GM19351 (cell line): ENCODE data around the gene CDC42EP2.
"Not testable (repeated sequence)": the region's sequence is repeated elsewhere in the genome, so short reads cannot be mapped to it uniquely, and the experiment has no call there.

Experiments
- ATAC-seq: cut with Tn5 transposase; IDR thresholded peaks from one replicate; pipeline ENCODE4 v1.9.1; 2021; ENCODE audit warnings: mild to moderate bottlenecking, moderate library complexity; ENCODE audit not compliant: unreplicated experiment

Gene CDC42EP2

GRCh38 chr11:65317025-65317786, 2.5 kb downstream of the CDC42EP2 start:
- ATAC-seq, result no peak

GRCh38 chr11:65320386-65321075, 5.9 kb downstream of the CDC42EP2 start:
- ATAC-seq, result no peak

- no peak for ATAC-seq
Observed at GRCh38 chr11:65321076-65321475, 6.4 kb downstream of the CDC42EP2 start.

DNA sequence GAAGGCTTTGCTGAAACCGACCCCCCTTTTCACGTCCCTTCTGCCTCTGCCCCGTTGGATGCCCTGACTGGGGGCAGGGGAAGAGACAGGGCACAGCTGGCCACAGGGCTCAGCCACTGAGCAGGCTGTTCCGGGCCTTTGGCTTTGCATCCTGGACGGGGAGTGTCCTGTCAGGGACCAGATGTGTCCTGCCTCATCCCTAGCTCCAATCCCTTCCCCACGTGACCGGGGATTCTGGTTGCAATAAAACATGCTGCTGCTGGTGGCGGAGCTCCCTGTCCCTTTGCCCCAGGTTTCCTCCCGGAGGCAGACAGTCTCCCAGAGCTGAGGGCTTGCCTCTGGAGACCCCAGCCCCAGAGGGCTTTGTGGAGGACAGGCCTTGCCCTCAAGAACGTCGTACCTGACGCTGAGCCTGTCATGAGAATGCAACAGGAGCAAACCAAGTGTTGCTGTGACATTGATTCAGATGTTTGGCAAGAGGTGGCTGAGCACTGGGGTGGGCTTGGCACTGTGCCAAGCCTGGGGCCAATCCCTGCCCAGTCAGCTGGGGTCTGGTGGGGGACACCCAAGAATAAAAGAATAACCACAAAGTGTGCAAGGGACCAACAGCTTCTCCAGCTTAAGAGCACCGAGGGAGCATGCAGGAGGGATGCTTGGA, 7.3 kb downstream of the CDC42EP2 start:
- ATAC-seq, result no peak

- no peak for ATAC-seq
Observed at GRCh38 chr11:65323813-65324212, 9.1 kb downstream of the CDC42EP2 start.

- ATAC-seq, result no peak
Observed at GRCh38 chr11:65325435-65325834, 10.8 kb downstream of the CDC42EP2 start.

GRCh38 chr11:65327021-65327420, 12.4 kb downstream of the CDC42EP2 start:
- ATAC-seq, result no peak

- no peak for ATAC-seq
Observed at GRCh38 chr11:65329478-65329877, 14.8 kb downstream of the CDC42EP2 start.

DNA sequence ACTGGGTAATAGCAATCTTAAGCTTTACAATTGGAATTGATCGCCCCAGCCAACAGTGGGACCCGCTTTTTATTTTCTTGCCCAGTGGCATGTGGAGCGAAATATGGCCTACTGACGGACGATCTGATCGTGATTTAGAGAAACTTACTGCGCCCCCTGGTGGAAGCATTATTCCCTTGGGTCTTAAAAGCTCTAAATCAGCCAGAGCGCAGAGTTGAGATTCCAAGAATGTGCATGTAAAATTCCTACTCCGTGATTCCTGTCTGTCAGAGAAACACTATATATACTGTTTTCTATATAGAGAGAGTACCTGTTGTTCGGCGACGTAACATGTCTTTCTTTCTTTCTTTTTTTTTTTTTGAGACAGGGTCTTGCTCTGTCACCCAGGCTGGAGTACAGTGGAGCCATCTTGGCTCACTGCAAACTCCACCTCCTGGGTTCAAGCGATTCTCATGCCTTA, 15.3 kb downstream of the CDC42EP2 start:
- no peak for ATAC-seq

DNA sequence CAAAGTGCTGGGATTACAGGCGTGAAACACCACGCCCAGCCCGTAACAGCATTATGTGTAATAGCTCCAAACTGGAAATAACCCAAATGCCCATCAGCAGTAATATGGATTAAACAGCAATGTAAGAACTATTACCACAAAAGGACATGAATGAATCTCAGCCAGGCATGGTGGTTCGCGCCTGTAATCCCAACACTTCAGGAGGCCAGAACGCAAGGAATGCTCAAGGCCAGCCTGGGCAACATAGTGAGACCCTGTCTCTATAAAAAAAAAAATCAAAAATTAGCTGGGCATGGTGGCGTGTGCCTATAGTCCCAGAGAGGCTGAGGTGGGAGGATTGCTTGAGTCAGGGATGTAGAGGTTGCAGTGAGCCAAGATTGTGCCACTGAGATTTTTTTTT, 15.9 kb downstream of the CDC42EP2 start:
- no peak for ATAC-seq

DNA sequence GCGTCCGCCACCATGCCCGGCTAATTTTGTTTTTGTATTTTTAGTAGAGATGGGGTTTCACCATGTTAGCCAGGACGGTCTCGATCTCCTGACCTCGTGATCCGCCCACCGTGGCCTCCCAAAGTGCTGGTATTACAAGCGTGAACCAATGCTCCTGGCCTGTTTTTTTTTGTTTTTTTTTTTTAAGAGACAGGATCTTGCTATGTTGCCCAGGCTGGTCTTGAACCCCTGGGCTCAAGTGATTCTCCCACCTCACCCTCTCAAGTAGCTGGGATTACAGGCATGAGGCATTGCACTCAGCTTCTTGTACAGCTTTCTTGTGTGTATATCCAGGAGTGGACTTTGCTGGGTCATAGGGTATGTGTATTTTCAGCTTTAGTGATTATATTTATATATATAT, 17.9 kb downstream of the CDC42EP2 start:
- not testable (repeated sequence) for ATAC-seq

GRCh38 chr11:65334696-65335295, 20.1 kb downstream of the CDC42EP2 start:
- no peak for ATAC-seq

GRCh38 chr11:65338676-65339075, 24.0 kb downstream of the CDC42EP2 start:
- no peak for ATAC-seq

DNA sequence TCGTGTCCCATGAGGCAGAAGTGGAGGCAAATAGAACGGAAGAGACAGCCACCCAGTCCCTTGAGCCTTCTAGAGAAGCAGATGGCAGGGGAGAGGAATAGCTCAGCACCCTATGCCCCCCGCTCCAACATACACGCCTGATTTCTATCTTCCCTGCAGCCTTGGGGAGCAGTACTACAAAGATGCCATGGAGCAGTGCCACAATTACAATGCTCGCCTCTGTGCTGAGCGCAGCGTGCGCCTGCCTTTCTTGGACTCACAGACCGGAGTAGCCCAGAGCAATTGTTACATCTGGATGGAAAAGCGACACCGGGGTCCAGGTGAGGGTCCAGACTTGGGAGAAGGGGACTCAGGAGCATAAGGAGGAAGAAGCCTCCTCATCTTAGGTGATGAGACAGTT, 25.6 kb downstream of the CDC42EP2 start:
- ATAC-seq, result no peak

GRCh38 chr11:65341856-65342255, 27.2 kb downstream of the CDC42EP2 start:
- no peak for ATAC-seq

- no peak for ATAC-seq
Observed at GRCh38 chr11:65351511-65351910, 36.8 kb downstream of the CDC42EP2 start.

DNA sequence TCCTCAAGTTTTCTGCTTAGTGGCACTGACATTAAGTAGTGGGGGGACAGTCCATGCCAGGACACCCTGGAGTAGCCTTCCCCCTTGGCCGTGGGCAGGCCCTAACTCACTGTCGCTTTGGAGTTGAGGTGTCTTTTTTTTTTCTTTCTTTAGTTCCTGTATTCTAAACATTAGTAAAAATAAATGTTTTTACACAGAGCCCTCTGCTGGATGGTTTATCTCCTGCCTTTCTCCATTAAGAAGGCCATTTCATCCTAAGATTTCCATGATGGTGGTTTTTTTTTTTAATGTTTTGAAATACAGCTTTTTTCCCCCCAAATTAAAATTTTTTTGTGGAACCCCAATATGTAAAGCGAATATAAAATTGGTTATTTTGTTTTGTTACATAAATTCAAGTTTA, 38.1 kb downstream of the CDC42EP2 start:
- no peak for ATAC-seq

DNA sequence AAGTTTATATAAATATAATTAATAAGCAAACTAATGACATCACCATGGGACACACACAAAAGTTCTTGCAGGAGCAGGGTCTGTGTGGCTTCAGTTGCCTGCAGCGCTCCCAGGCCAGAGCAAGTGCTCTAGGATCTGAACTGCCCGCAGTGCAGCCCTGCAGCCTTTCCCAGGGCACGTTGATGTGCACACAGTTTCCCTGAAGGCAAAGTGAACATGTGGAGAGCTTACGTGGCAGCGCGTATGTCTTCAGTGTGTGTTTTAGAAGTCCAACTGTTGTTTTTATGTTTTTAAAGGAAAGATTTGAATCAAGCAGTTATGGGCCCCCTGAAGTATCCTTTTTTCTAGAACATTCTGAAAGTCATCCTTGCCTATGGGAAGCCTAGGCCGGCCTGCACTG, 38.7 kb downstream of the CDC42EP2 start:
- no peak for ATAC-seq

GRCh38 chr11:65353900-65354264, 39.2 kb downstream of the CDC42EP2 start:
- no peak for ATAC-seq

DNA sequence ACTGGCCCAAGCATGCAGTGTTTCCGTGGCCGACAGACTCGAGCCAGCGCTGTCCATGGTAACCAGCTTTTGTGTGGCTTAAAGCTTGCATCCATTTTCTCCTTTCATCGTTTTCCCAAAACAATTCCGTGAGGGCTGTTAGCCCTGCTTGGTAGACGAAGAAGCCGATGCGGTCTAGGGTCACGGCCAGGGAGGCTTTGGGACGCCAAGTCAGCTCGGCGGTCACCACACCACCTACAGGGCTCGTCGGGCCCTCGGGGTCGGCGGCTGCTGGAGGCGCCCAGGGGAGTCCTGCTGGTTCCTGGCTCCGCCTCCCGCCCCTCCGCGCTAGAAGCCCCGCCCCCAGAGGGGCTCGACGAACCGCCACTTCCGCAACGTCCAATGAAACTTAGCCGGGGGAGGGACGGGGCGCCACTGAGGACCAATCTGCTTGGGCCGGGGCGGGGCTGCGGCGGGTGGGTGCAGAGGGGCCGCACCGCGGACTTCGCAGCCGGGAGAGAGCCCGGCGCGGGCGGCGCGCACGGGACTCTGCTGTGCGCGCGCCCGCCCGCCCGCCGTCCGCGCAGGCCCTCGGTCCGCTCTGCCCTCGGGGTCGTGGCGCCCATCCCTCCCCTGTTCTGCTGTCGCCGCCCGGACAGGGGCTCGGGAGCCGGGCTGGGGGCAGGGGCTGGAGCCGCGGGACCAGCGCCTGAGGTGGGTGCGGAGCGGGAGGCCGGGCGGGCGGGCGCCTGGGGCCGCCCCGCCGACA, 39.8 kb downstream of the CDC42EP2 start, which contains the start of gene TIGD3:
Gene TIGD3, plus strand, starts transcription at position 487 of the 748 bp plus-strand sequence. CDS start 1,058 bp downstream, outside the sequence.
- peak; percentile 87 for ATAC-seq
